ENCODE measurements around the gene METTL9.
"Not testable (repeated sequence)": the region's sequence is repeated elsewhere in the genome, so short reads cannot be mapped to it uniquely, and the experiment has no call there.

Gene METTL9

GRCh38 chr16:21611556-21612384 lies 12.4 kb downstream of the METTL9 start:
- no peak for DNase-seq

DNA sequence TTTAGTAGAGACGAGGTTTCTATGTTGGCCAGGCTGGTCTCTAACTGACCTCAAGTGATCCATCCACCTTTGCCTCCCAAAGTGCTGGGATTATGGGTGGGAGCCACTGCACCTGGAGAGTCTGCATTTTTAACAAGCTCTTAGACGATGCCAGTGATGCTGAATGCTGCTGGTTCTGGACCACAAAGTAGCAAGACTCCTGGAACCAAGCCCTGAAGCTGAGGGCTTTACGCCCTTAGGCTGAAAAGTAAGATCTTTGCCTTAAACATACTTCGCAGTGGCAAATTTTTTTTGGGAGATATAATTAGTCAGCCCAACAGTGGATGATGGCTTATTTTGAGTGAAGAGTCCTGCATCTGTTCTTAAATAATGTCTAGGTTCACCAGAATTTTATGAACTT lies 14.0 kb downstream of the METTL9 start:
- DNase-seq: no peak

DNA sequence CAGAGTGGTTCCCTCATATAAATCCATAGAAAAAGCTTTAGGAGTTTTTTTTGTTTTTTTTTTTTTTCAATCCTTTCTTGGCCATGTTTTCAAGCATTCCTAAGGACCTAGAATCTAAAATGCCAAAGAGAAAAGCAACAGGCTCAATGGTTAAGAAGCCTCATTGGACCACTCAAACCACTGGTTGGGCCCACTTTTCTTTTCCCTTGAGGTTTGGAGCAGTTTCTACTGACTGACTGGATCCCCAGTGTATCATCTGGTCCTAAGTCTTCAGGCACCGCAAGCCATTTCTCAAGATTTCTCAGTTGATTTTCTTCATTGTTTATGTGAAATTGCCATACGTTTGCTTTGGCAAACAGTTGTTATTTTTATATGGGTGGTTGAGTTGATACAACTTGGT lies 14.4 kb downstream of the METTL9 start:
- no peak for DNase-seq

DNA sequence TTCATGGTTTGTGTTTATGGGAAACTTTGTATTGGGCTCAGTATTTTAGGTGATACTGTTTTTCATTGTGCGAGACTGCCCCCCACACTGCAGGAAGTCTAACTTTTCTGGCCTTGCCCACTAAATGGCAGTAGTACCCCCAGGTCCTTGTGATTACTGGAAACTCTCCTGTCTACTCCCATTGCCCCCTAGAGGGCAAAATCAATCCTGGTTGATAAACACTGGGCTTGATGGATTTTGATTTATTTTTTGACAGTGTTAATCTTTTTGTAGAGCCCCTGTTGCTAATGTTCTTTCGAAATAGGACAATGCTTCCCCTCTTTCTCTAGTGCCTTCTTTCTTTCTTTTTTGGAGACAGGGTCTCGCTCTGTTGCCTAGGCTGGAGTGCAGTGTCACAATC lies 15.5 kb downstream of the METTL9 start:
- no peak for DNase-seq

DNA sequence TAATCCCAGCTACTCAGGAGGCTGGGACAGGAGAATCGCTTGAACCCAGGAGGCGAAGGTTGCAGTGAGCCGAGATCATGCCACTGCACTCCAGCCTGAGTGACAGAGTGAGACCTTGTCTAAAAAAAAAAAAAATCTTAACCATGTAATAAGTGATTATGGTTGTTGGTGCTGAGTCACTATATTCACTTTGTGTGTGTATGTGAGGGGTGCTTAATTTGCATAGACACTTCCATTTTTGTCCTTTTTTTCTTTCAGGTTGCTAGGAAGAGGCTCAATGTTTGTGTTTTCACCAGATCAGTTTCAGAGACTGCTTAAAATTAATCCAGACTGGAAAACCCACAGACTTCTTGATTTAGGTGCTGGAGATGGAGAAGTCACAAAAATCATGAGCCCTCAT lies 18.2 kb downstream of the METTL9 start:
- DNase-seq: no peak

GRCh38 chr16:21618281-21618680 lies 18.9 kb downstream of the METTL9 start:
- no peak for DNase-seq

DNA sequence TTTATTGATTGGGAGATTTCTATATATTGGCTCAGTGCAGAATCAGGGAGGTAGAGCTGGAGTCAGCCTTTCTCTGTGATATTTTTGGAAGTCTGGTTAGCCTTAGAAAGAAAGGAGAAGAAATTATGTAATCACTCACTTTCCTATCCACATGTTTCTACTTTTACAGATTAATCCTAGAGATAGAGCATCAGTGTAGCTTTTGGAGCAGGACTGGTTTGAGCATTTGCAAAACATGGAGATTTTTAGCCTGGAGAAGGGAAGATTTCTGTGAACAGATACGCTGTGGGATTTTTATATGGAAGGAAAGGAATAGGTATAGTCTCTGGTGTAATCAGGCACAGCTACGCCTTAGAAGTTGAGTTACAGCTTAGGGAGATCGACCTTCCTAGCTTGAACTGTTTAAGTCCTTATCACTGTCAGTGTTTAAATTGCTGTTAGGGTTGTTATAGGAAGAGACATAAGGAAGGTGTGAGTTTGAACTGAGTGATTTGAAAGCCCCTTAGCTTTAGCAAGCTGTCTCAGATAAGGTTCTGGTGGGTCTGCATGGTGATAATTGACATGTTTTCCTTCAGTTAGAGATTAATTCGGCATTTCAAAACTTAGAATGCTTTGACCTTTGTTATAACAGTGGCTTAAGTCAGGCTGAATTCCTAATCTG lies 20.5 kb downstream of the METTL9 start:
- DNase-seq: no peak

GRCh38 chr16:21620592-21620991 lies 21.2 kb downstream of the METTL9 start:
- DNase-seq: no peak

DNA sequence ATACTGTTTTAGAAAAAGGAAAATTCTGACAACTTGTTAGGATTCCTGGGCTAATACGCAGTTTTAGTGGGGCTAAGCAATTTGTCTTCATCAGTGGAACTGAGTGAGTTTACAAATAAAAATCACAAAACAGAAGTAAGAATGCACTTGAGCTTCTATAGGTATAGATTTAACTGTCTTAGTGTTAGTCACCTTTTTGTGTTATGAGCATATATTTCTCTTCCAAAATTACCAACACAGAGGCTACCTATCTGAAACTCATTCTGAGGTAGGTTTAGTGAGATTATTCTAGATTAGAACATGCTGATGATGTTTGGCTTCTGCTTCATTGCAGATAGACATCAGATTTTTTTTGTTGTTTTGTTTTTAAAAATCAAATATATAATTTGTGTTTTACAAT lies 23.2 kb downstream of the METTL9 start:
- no peak for DNase-seq

DNA sequence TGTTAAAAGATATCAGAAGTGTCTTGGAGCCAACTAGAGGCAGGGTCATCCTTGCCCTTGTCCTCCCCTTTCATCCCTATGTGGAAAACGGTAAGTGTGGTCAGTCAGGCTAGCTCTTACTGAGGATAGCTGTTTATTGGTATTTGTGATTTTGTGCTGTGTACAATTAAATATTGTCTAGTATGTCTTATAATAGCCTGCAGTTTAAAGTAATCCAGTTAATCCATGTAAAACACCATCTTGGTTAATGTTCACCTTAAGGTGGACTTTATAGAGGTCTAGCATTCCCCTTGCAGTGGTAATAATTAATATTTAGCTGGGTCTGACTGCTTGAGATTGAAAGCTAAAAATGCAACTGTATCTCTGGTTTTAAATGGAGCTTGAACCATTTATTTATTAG lies 25.6 kb downstream of the METTL9 start:
- DNase-seq: no peak

DNA sequence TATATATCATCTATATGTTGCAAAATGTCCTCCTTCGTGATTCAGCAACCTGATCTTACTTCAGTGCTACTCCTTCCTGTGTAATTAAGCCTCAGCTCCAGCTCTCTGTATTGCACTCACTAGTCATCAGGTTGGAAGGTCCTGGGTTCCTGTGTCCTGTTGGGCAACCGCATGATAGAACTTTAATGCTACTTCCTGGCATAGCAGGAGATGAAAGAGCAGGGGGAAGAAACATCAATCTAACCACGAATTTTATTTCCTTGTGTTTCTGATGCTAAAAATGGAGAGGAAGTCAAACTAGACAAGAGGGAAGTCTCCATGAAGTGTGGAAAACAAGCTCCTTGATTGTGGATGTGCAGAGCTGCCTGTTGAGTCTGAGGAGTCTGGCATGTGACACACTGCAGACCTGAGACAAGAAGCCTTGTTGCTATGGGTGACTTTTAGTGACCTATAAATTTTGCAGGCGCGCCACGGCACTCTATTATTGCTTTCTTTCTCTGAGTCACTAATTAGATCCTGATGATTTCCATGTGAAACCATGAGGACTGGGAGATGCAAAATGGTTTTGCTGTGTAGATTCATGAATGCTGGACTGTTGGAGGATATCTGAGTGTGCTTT lies 27.4 kb downstream of the METTL9 start:
- no peak for DNase-seq

GRCh38 chr16:21628121-21628726 lies 28.8 kb downstream of the METTL9 start:
- DNase-seq: no peak

GRCh38 chr16:21628772-21629171 lies 29.4 kb downstream of the METTL9 start:
- DNase-seq: no peak

- DNase-seq: not testable (repeated sequence)
Observed at GRCh38 chr16:21629616-21630539, 30.5 kb downstream of the METTL9 start.

DNA sequence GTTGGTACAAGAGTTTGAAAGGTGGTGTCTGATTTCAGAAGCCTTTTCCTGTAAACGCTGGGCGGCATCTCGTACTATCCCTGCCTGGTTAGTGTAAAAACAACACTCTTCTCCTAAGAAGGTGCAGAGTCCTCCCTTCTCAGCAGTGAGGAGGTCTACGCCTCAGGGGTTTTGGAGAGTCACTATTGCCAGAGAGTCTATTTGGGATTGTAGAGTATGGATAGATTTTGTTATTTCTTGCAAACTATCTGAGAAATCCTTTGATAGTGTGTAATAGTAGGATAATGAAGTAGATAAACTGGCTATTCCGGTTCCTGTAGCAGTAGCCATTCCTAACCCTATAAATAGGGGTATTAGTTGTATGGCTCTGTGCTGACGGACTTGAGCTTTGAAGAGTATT lies 31.5 kb downstream of the METTL9 start:
- not testable (repeated sequence) for DNase-seq

GRCh38 chr16:21631376-21631775 lies 32.0 kb downstream of the METTL9 start:
- DNase-seq: not testable (repeated sequence)

DNA sequence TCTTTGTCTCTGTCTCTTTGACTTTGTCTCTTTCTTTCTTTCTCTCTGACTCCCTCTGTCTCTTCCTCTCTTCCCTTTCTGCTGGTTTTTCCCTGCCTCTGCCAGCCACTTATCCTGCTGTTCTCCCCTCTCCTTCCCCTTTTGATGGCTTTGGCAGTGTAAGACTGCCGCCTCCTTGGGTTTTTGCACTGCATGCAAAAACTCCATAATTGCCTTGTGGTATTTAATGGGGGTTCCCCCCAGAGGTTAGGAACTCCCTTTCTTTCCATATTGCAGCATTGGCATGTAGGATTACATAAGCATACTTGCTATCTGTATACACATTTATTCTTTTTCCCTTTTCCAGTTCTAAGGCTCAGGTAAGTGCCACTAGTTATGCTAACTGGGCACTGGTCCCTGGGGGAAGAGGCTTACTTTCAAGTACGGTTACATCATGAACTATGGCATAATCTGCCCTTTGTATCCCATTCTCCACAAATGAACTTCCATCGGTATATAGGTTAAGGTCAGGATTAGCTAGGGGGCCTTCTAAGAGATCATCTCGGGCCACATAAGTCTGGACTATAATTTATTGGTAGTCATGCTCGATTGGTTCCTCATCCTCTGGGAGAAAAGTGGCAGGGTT lies 32.7 kb downstream of the METTL9 start:
- not testable (repeated sequence) for DNase-seq

DNA sequence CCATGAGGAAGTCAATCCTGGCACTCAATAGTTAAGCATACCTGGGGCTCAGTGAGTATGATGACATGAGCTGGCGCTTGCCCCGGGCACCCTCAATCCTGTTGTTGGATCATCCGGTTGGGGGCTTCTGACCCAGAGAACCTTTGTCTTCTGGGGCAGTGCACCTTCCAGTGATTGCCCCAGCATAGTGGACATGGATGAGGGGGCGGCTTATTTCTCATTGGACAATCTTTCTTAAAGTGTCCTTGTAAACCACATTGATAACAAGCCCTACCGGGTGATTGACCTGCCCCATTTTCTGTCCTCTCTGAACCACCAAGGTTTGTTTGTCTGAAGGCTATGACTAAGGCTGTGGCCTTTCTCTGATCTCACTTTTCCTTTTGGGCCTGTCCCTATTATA lies 34.8 kb downstream of the METTL9 start:
- no peak for DNase-seq

DNA sequence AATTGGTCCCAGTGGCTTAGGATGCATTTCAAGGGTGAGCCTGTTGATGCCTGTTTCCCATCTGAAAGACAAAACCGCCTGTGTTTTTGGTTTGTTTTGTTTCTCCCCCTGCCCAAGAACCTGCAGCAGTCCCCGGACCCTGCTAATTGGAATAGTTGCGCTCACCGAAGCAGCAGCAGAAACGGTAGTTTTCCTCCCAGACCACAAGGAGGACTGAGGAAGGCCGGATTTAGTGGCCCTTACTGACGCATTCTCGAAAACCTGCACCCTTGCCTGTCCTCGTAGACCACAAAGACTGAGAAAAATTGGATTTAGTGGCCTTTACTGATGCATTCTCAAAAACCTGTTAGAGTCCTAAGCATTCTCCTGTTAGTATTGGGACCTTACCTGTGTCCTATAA lies 36.3 kb downstream of the METTL9 start:
- DNase-seq: not testable (repeated sequence)

DNA sequence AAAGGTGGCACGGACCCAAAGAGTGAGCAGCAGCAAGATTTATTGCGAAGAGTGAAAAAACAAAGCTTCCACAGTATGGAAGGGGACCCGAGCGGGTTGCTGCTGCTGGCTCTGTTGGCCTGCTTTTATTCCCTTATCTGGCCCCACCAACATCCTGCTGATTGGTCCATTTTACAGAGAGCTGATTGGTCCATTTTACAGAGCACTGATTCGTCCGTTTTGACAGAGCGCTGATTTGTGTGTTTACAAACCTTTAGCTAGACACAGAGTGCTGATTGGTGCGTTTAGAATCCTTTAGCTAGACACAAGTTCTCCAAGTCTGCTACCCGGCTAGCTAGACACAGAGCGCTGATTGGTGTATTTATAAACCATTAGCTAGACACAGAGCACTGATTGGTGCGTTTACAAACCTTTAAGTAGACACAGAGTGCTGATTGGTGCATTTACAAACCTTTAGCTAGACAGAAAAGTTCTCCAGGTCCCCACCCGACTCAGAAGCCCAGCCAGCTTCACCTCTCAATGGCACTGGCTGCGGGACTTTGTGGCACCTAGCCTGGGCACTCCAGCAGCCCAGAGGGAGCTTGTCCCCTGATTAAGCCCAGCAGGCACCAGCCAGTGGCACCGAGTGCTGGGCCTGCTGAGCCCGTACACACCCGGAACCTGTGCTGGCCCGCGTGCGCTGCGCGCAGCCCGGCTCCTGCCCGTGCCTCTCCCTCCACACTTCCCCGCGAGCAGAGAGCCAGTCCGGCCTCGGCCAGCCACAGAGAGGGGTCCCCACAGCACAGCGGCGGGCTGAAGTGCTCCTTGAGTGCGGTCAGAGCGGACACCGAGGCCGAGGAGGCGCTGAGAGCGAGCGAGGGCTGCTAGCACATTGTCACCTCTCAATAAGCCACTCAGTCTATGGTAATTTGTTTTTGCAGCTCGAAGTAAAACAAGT lies 37.9 kb downstream of the METTL9 start:
- no peak for DNase-seq

DNA sequence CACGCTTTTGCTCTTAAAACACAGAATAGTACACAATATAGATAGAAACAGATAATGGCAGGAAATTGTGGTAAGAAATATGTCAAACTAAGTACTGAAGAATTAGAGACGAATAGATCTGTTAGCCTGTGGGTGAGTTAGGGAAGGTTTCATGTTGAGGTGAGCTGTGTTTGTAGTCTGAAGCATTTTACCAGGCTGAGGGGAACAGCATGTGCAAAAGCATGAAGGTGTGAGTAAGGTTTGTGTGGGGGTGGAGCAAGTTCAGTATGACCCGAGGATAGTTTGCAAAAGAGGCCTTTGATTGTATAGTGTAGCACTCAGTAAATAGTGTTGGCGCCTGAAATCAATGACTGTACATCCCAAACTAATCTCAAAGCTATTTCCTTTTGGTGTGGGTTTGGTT lies 39.2 kb downstream of the METTL9 start:
- DNase-seq: no peak
